GM12878 (cell line): ENCODE results near the gene CCDC32. TPM values are rescaled to one million over a fixed set of nuclear protein-coding genes. Genes with fewer than 3 reads are reported as not detected.

Source experiments
- ATF3 ChIP-seq: IDR thresholded peaks from 2 replicates; pipeline ENCODE4 v1.6.1; 2011; ENCODE audit warnings: low read depth, mild to moderate bottlenecking, low read length, moderate library complexity, borderline replicate concordance; ENCODE audit errors: extremely low read depth
- CBX3 ChIP-seq: fragments of 200-600 bp; sonication (generic); IDR thresholded peaks from 2 replicates; pipeline ENCODE4 v1.6.1; 2016; ENCODE audit warnings: low read depth, borderline replicate concordance
- CEBPB ChIP-seq, 2 experiments: fragments of 150-350 bp in 1 of 2; IDR thresholded peaks; 2 replicates each; pipeline ENCODE4 v1.6.1; 2012 to 2014; ENCODE audit warnings: low read depth in 2 of 2, low read length in 2 of 2, borderline replicate concordance in 1 of 2, inconsistent platforms in 1 of 2
- CUX1 ChIP-seq: IDR thresholded peaks from 2 replicates; pipeline ENCODE4 v1.6.1; 2012; ENCODE audit warnings: improper control_type of control experiment, low read depth, low read length; ENCODE audit not compliant: insufficient replicate concordance
- EP300 ChIP-seq, 2 experiments: fragments of 150-350 bp in 1 of 2; IDR thresholded peaks; 2 replicates each; pipeline ENCODE4 v1.6.1; 2011 to 2012; ENCODE audit warnings: low read depth in 2 of 2, low read length in 2 of 2, borderline replicate concordance in 1 of 2, improper control_type of control experiment in 1 of 2, inconsistent platforms in 1 of 2; ENCODE audit not compliant: control insufficient read depth in 1 of 2
- GATAD2B ChIP-seq: fragments of 450-650 bp; conservative IDR thresholded peaks from 2 replicates; pipeline ENCODE4 v1.6.1; 2017; ENCODE audit warnings: low read depth, mild to moderate bottlenecking, moderate library complexity
- HCFC1 ChIP-seq: fragments of 150-350 bp; IDR thresholded peaks from 2 replicates; pipeline ENCODE4 v1.6.1; 2014; ENCODE audit warnings: low read length
- IKZF2 ChIP-seq, 2 experiments: fragments of 450-650 bp; IDR thresholded peaks; 2 replicates each; pipeline ENCODE4 v1.6.1; 2017; ENCODE audit warnings: mild to moderate bottlenecking in 2 of 2, moderate library complexity in 2 of 2
- JUND ChIP-seq: IDR thresholded peaks from 2 replicates; pipeline ENCODE4 v1.6.1; 2012; ENCODE audit warnings: low read depth, mild to moderate bottlenecking, low read length, improper control_type of control experiment, moderate library complexity
- MXI1 ChIP-seq: fragments of 150-350 bp; IDR thresholded peaks from 2 replicates; pipeline ENCODE4 v1.6.1; 2011; ENCODE audit warnings: low read depth, mild to moderate bottlenecking, inconsistent platforms, low read length, improper control_type of control experiment
- MYB ChIP-seq: fragments of 150-350 bp; IDR thresholded peaks from 2 replicates; pipeline ENCODE4 v1.6.1; 2014; ENCODE audit warnings: mild to moderate bottlenecking, low read depth, low read length, borderline replicate concordance
- NBN ChIP-seq: fragments of 450-650 bp; IDR thresholded peaks from 2 replicates; pipeline ENCODE4 v1.6.1; 2016
- PBX3 ChIP-seq: IDR thresholded peaks from 2 replicates; pipeline ENCODE4 v1.6.1; 2011; ENCODE audit warnings: mild to moderate bottlenecking, low read depth, low read length, moderate library complexity; ENCODE audit not compliant: insufficient replicate concordance
- POU2F2 ChIP-seq: IDR thresholded peaks from 3 replicates; pipeline ENCODE4 v1.6.1; 2011; ENCODE audit warnings: low read depth, mild to moderate bottlenecking, low read length, borderline replicate concordance
- RAD51 ChIP-seq: fragments of 450-650 bp; IDR thresholded peaks from 2 replicates; pipeline ENCODE4 v1.6.1; 2016; ENCODE audit warnings: moderate library complexity, mild to moderate bottlenecking, inconsistent platforms
- USF1 ChIP-seq: IDR thresholded peaks from 2 replicates; pipeline ENCODE4 v1.6.1; 2011; ENCODE audit warnings: borderline replicate concordance, low read depth, mild to moderate bottlenecking, moderate library complexity, mixed read lengths, low read length; ENCODE audit not compliant: insufficient read depth; ENCODE audit errors: extremely low read length
- USF2 ChIP-seq: IDR thresholded peaks from 2 replicates; pipeline ENCODE4 v1.6.1; 2011; ENCODE audit warnings: low read depth, low read length, improper control_type of control experiment, borderline replicate concordance
- polyA plus RNA-seq, 11 experiments: library from polyadenylated mRNA; depleted of rRNA in 4 of 11; unstranded in 6 of 11; stranded (reverse) in 5 of 11; fragments of >200 nt; fragmentation: Nextera tagmentation in 4 of 11; fragmentation: Illumina TruSeq in 1 of 11; extraction: Ambion mirVana in 4 of 11; extraction: Trizol in 1 of 11; gene quantifications; 1 replicate in 1 of 11; 2 replicates in 10 of 11; pipeline versions ENCODE4 v1.2.1 to v1.2.3, GENCODE V29; 2011 to 2016; ENCODE audit warnings: inconsistent platforms in 2 of 11, missing spikeins in 2 of 11, low read depth in 1 of 11
- total RNA-seq, 4 experiments: library from RNA; depleted of rRNA in 3 of 4; stranded (reverse); fragments of >200 nt in 3 of 4; fragmentation: Illumina TruSeq in 1 of 4; extraction: Trizol in 1 of 4; gene quantifications; 2 replicates each; pipeline versions ENCODE4 v1.2.1 to v1.2.3, GENCODE V29; 2013 to 2021

CCDC32 gene
- total and polyA plus RNA-seq, 10 of the 15 experiments (the other 5 are each of a cell fraction or from before 2014, with no cell fraction given): 30.2 to 74.3 (median 46.5) TPM

- TF ChIP-seq ATF3 (peak; percentile 76; the same call in 1 of the 2 replicates), NBN (0 out of 2 replicates have a peak, but pooled peaks have one; percentile 52), USF2 (peak; percentile 96), HCFC1 (no peak), RAD51 (peak; percentile 98), GATAD2B (peak; percentile 43; the same call in 1 of the 2 replicates), POU2F2 (no peak), USF1 (peak; percentile 99), MXI1 (peak; percentile 78), CEBPB (IDR thresholded peaks at IDR 0.05; ENCODE audit: borderline replicate concordance in 1 of 2, low read depth in 2 of 2, low read length in 2 of 2) (no peak), JUND (0 out of 2 replicates have a peak, but pooled peaks have one; percentile 2), CBX3 (no peak), EP300 (IDR thresholded peaks at IDR 0.05; ENCODE audit: borderline replicate concordance in 1 of 2, control insufficient read depth in 1 of 2, low read depth in 2 of 2, low read length in 2 of 2) (0 out of 4 replicates have a peak, but pooled peaks of 1 of the 2 experiments have one; percentile 23), CUX1 (peak; percentile 14), IKZF2 (IDR thresholded peaks at IDR 0.05) (peak; percentile 10 to 68; a peak in 2 of 4 replicates), MYB (no peak), PBX3 (no peak)
These were observed at the start of gene CCDC32 (continued) for GRCh38 chr15:40564591-40565332.
